ENCODE results near the gene SP6.

The SP6 gene

DNA sequence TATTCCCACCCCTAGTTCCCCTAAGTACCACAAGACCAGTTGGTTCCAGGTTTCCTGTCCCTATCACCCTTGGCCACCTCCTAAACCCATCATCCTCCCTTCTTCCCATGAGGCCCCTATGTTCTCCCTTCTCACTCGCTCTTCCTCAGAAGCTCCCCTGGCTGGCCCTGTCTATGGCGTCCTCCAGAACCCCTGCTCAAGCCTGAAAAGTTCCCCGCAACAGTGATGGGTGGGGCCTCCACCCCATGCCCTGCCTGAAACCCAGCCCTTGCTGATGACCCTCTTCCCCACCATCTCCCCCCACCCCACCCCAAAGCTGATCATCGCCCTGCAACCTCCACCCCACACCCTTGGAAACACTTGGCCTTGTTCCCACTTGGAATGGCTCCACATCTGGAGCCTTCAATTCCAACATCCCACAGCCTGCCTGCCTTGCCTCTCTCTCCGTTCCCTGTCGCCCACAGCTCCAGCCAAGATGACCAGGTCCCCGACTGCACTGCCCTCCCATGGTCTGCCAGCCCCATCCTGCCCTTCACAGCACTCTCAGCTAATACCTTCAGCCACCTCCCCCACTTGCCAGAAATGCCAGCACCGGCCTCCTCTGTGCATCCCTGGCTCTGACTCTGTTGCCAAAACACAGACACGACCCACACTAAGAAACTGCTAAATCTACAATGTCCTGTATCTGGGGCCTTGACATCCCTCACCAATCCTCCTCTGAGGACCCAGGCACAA is 39.9 kb downstream of the SP6 start (continued):
- no peak for TF ChIP-seq CSRNP3 (CRISPR knock-in tag; IDR thresholded peaks at IDR 0.05)

DNA sequence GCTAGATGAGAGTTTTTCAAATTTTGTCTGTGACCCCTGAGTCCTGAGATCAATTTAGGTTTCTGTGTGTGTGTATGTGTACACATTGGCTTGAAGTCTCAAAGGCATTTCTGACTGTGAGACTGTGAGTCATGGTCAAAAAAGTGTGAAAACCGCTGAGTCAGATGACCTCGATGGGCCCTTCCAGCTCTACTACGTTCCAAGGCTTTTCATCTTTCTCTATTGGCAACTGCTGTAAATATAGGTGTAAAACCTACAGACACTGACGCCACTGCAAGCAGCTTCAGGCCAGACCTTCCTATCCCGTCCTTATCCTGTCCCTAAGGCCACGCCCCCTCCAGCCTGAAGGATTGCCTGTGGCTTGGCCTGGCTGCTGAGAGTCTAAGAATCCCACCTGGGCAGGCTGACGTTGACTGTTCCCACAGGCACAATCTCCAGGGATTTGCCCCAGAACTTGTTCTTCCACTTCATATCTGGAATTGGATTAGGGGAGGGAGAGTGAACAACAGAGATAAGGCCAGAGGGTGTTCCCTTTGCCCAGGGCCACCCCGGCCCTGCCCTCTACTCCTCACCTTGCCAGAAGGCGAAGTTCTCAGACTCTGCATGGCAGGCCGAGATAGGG is 40.7 kb downstream of the SP6 start:
- TF ChIP-seq ZFP30 (CRISPR knock-in tag; IDR thresholded peaks at IDR 0.05) (no peak), ESRRG (CRISPR knock-in tag; IDR thresholded peaks at IDR 0.05) (no peak), ZC3H10 (CRISPR knock-in tag; IDR thresholded peaks at IDR 0.05) (no peak), ZNF565 (CRISPR knock-in tag; conservative IDR thresholded peaks at IDR 0.05; ENCODE audit: low read depth) (no peak), RARB (CRISPR knock-in tag; IDR thresholded peaks at IDR 0.05) (no peak), ZNF8 (CRISPR knock-in tag; IDR thresholded peaks at IDR 0.05) (no peak)
- ATAC-seq: peak; percentile 78

DNA sequence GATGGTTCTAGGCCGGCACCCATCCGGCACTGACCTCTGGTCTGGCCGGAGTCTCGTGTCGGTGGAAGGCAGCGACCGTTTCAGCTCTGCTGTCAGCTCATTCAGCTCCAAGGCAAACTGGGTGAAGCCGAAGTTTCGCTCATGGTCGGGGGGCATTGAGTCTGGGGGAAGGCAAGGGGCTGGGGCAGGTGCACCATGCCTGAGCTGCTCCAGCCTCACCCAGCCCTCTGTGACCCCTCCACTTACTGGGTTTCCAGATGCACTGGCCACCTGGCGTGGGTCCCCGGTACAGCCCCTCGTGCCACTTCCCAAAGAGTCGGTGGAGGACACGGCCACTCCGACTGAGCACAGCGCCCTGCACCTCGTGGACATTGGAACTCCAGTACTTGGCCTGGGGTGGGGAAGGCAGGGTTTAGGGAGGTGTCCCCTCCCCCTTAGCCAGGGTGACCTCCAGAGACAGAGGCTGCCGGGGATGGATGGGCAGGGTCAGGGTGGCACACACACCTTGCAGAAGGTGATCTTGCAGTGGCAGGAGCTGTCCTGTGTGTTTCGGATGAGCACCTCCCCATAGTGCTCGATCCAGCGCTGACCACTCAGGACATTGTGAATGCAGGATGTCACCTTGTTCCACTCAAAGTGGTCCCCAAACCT is 42.0 kb downstream of the SP6 start:
- TF ChIP-seq RARB (CRISPR knock-in tag; IDR thresholded peaks at IDR 0.05) (no peak), OSR1 (CRISPR knock-in tag; IDR thresholded peaks at IDR 0.05) (no peak), ZC3H10 (CRISPR knock-in tag; IDR thresholded peaks at IDR 0.05) (no peak), ZNF8 (CRISPR knock-in tag; IDR thresholded peaks at IDR 0.05) (no peak), GLIS3 (CRISPR knock-in tag; IDR thresholded peaks at IDR 0.05) (no peak), POU6F1 (CRISPR knock-in tag; IDR thresholded peaks at IDR 0.05; ENCODE audit: borderline replicate concordance, low read depth) (no peak), CSDC2 (CRISPR knock-in tag; IDR thresholded peaks at IDR 0.05) (no peak), TCF4 (CRISPR knock-in tag; IDR thresholded peaks at IDR 0.05; ENCODE audit: borderline replicate concordance) (no peak), ZNF70 (CRISPR knock-in tag; IDR thresholded peaks at IDR 0.05) (no peak), BACH2 (CRISPR knock-in tag; IDR thresholded peaks at IDR 0.05; ENCODE audit: borderline replicate concordance) (no peak), CSRNP3 (CRISPR knock-in tag; IDR thresholded peaks at IDR 0.05) (no peak), ISL1 (CRISPR knock-in tag; IDR thresholded peaks at IDR 0.05) (no peak)
- TF ChIP-seq, protein P1, sequence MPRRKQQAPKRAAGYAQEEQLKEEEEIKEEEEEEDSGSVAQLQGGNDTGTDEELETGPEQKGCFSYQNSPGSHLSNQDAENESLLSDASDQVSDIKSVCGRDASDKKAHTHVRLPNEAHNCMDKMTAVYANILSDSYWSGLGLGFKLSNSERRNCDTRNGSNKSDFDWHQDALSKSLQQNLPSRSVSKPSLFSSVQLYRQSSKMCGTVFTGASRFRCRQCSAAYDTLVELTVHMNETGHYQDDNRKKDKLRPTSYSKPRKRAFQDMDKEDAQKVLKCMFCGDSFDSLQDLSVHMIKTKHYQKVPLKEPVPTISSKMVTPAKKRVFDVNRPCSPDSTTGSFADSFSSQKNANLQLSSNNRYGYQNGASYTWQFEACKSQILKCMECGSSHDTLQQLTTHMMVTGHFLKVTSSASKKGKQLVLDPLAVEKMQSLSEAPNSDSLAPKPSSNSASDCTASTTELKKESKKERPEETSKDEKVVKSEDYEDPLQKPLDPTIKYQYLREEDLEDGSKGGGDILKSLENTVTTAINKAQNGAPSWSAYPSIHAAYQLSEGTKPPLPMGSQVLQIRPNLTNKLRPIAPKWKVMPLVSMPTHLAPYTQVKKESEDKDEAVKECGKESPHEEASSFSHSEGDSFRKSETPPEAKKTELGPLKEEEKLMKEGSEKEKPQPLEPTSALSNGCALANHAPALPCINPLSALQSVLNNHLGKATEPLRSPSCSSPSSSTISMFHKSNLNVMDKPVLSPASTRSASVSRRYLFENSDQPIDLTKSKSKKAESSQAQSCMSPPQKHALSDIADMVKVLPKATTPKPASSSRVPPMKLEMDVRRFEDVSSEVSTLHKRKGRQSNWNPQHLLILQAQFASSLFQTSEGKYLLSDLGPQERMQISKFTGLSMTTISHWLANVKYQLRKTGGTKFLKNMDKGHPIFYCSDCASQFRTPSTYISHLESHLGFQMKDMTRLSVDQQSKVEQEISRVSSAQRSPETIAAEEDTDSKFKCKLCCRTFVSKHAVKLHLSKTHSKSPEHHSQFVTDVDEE (CRISPR knock-in tag; IDR thresholded peaks at IDR 0.05): no peak
- no peak for ATAC-seq

DNA sequence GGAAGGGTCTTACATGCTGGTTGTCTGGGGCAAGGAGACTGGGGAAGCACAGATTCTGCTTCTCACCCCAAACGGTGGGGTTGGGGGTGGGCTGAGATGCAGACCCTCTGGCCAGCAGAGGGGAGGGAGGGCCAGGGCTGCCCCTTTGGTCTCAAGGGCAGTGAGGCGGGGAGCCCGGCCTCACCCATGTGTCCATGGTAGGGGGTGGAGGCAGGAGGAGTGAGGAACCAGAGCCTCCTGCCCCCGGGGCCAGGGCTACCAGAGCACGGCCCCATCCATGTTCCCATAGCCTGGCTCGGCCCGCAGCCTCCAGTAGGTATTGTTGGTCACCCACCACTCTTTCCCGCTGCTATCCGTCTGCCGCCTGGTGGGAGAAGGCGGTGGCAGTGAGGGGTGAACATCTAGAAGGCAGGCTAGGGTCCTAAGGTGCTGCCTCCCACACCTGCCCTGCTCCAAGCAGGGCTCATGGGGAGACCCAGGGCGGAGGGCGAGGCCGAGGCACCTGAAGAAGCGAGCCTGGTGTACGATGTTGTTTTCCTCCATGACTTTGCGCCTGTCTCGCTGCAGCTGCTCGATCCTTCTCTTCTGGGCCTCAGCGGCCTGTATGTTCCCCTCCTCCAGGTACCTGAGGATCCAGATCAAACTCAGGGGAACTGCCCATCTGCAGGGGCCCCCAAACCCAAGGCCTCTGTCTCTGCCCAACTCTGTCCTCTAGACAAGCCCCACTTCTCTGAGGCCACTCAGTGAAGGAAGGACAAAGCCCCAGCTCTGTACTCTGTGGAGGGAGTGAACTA is 42.7 kb downstream of the SP6 start:
- ATAC-seq: no peak
- TF ChIP-seq ARNTL (CRISPR knock-in tag; IDR thresholded peaks at IDR 0.05; ENCODE audit: borderline replicate concordance, low read depth) (no peak), SNAI2 (CRISPR knock-in tag; IDR thresholded peaks at IDR 0.05) (no peak), ESRRG (CRISPR knock-in tag; IDR thresholded peaks at IDR 0.05) (no peak), ZNF8 (CRISPR knock-in tag; IDR thresholded peaks at IDR 0.05) (no peak), ZFP30 (CRISPR knock-in tag; IDR thresholded peaks at IDR 0.05) (no peak), CREB5 (CRISPR knock-in tag; IDR thresholded peaks at IDR 0.05; ENCODE audit: low read depth) (no peak), TOX (CRISPR knock-in tag; IDR thresholded peaks at IDR 0.05; ENCODE audit: borderline replicate concordance) (no peak), PPARA (CRISPR knock-in tag; IDR thresholded peaks at IDR 0.05; ENCODE audit: borderline replicate concordance) (no peak)
- TF ChIP-seq, protein P1 (CRISPR knock-in tag; IDR thresholded peaks at IDR 0.05): no peak
